PC-9 (cell line): Measurements from ENCODE around the gene SLC7A5. TPM values are rescaled to one million over a fixed set of nuclear protein-coding genes. Genes with fewer than 3 reads are reported as not detected.

Source experiments
- BruUV-seq: library from RNA; stranded (reverse); fragments of 400-500 nt; replicated peaks from 2 replicates; lab custom pipeline; 2021; lab: Mats Ljungman, UMichigan
- CTCF ChIA-PET: fragments of 300-600 bp; sonication (Branson Sonifier 250); formaldehyde crosslinking; loops from one replicate; lab custom pipeline; 2022; ENCODE audit warnings: antibody characterized with exemption; lab: Charles Lee
- POLR2A ChIA-PET: fragments of 300-600 bp; sonication (Branson Sonifier 250); formaldehyde crosslinking; loops from one replicate; lab custom pipeline; 2022; ENCODE audit warnings: antibody characterized with exemption; ENCODE audit not compliant: unreplicated experiment; lab: Charles Lee
- DNase-seq, 2 experiments: peaks; one replicate each; pipeline versions ENCODE4 v3.0.0 to v3.0.0-alpha.2; 2015 to 2022; ENCODE audit warnings: mixed read lengths in 1 of 2
- H2AFZ ChIP-seq: fragments of 200-600 bp; sonication (generic); 2 replicates; pipeline ENCODE4 v1.8.1; 2017; ENCODE audit warnings: antibody characterized with exemption
- H3F3A ChIP-seq: fragments of 200-600 bp; sonication (generic); 2 replicates; pipeline ENCODE4 v1.8.1; 2017; ENCODE audit warnings: antibody characterized with exemption, mild to moderate bottlenecking, low read depth; ENCODE audit not compliant: insufficient read depth
- H3K27ac ChIP-seq: fragments of 200-600 bp; sonication (generic); 2 replicates; pipeline ENCODE4 v1.6.1; 2016; ENCODE audit warnings: mixed run types
- H3K27me3 ChIP-seq: fragments of 200-600 bp; sonication (generic); 2 replicates; pipeline ENCODE4 v1.6.1; 2016; ENCODE audit warnings: low read depth, mixed run types; ENCODE audit not compliant: insufficient read depth
- H3K36me3 ChIP-seq: fragments of 200-600 bp; sonication (generic); 2 replicates; pipeline ENCODE4 v1.6.1; 2016; ENCODE audit warnings: low read depth, mixed run types
- H3K4me1 ChIP-seq: fragments of 200-600 bp; sonication (generic); replicated peaks from 2 replicates; pipeline ENCODE4 v1.6.1; 2016; ENCODE audit warnings: mixed run types; ENCODE audit not compliant: insufficient read depth
- H3K4me2 ChIP-seq: fragments of 200-600 bp; sonication (generic); 2 replicates; pipeline ENCODE4 v1.6.1; 2017; ENCODE audit warnings: mixed run types
- H3K4me3 ChIP-seq: fragments of 200-600 bp; sonication (generic); 2 replicates; pipeline ENCODE4 v1.6.1; 2016; ENCODE audit warnings: mixed run types
- H3K79me2 ChIP-seq: fragments of 200-600 bp; sonication (generic); 2 replicates; pipeline ENCODE4 v1.6.1; 2017; ENCODE audit warnings: low read depth, mixed run types
- H3K9me2 ChIP-seq: fragments of 200-600 bp; sonication (generic); 2 replicates; pipeline ENCODE4 v1.8.1; 2017; ENCODE audit warnings: mild to moderate bottlenecking; ENCODE audit not compliant: insufficient read depth
- H3K9me3 ChIP-seq: fragments of 200-600 bp; sonication (generic); 2 replicates; pipeline ENCODE4 v1.8.1; 2016; ENCODE audit warnings: low read depth; ENCODE audit not compliant: insufficient read depth
- H4K20me1 ChIP-seq: fragments of 200-600 bp; sonication (generic); 2 replicates; pipeline ENCODE4 v1.8.1; 2017; ENCODE audit not compliant: insufficient read depth
- CTCF ChIP-seq: fragments of 200-600 bp; sonication (generic); conservative IDR thresholded peaks from 2 replicates; pipeline ENCODE4 v1.6.1; 2017; ENCODE audit warnings: mixed run types, antibody characterized with exemption, mild to moderate bottlenecking, moderate library complexity
- EZH2 ChIP-seq: fragments of 200-600 bp; sonication (generic); IDR thresholded peaks from 2 replicates; pipeline ENCODE4 v1.8.0; 2017; ENCODE audit warnings: antibody characterized with exemption, low read depth
- intact Hi-C: fragments of 100-400 bp; cut with micrococcal nuclease; formaldehyde crosslinking; loops from one replicate; pipeline ENCODE4 v1.10.0; 2022; ENCODE audit not compliant: unreplicated experiment
- total RNA-seq: library from RNA; stranded (reverse); gene quantifications from 2 replicates; pipeline ENCODE4 v1.2.3, GENCODE V29; 2021

SLC7A5 gene
- total RNA-seq, 1 experiment from 2014 or later, result 496 TPM

DNA sequence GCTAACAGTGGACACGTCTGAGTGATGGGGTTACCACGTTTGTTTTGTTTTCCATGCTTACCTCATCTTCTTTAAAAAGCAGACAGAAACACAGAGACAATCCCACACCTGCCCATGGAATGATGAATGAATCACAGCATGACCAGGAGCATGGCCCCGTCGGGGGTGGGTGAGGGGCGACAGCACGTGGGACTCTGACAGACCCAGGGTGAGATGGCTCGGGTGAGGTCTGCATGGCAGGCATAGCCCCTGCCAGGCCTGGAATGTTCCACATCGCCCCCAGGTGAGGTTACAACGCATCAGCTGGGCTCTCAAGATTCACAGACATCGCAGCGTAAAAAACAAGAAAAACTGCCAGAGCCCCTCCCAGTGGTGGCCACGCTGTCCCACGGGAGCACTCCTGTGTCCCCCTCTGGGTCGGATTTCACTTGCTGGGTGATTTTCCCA is 18.1 kb downstream of the SLC7A5 start:
- Histone ChIP-seq H3K4me1 (peaks cover 45% of the 10 kb centered on the region), H3K36me3 (peaks cover 47% of the 10 kb centered on the region), H3K9me2 (no peaks in the 10 kb centered on the region), H3K27ac (no peak overlapping the region), H3K4me2 (no peak overlapping the region), H3F3A (peaks cover 43% of the 10 kb centered on the region; the same call in 1 of the 2 replicates), H3K27me3 (no peaks in the 10 kb centered on the region), H4K20me1 (peaks cover 71% of the 10 kb centered on the region), H3K4me3 (no peak overlapping the region), H3K9me3 (no peaks in the 10 kb centered on the region), H2AFZ (no peak overlapping the region), H3K79me2 (peaks cover 87% of the 10 kb centered on the region)
- intact Hi-C loops, result loop anchor here (5.0 to 10.0 kb wide), 2 partner anchors 59 to 604 kb away; partner anchors contain the start of gene ZFPM1
- DNase-seq, result no peak
- TF ChIP-seq EZH2, result no peak
- no peak for TF ChIP-seq CTCF
- no TSS peak for BruUV-seq
- ChIA-PET CTCF (no interaction called here), POLR2A (interaction anchor here (0.6 kb wide), 1 partner anchor 18 kb away, joined by 3 read pairs; the partner anchor contains the start of gene SLC7A5)

DNA sequence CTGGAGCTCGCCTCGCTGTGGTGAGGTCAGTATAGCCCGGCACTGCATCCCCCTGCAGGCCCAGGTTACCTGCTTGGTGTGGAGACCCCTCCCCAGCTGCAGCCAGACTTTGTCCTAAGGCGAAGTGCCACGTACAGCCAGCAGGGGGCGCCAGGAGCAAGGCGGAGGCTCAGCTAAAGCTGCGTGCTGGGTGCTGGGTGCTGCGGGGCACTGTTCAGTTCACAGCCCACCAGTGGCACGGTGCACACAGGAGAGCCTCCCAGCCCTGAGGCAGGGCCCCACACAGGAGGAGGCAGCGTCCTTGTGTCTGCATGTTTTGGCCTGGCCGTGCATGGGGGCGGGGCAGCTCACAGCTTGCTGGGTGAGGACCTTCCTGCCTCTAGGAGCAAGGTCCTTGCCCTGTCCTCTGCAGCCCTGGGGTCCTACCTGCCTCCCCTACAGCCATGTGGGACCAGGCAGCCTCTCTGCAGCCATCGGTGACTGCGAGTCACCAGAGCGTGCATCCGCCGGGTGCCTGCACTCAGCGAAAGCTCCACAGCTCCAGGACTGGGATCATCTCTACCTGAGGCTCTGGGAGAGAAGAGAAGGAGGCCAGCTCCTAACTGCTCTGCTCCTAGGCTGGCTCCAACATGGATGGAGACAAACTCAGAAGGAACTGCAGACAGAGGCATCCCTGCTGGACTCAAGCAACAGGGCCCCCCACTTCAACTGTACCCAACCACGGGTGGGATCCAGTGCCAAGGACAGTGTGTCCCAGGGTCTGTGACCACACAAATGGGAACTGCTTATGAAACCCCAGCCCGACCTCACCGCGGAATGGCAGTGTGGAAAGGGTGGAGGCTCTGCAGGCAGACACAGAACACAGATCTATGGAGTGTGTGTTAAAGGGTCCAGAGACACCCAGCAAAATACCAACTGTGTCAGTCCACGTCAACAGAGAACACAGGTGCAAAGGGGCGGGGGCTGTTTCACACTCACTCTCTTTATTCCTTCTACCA is 19.0 kb downstream of the SLC7A5 start:
- H3K79me2 ChIP-seq, result peaks cover 87% of the 10 kb centered on the region
- no peak for TF ChIP-seq EZH2
- TF ChIP-seq CTCF, result peak; percentile 97
- peaks cover 35% of the 10 kb centered on the region; the same call in 1 of the 2 replicates for H3F3A ChIP-seq
- ChIA-PET CTCF (interaction anchor here (0.6 to 2.1 kb wide), 7 partner anchors 9 to 71 kb away, joined by 3 to 18 read pairs (median 4); no protein-coding TSS in a partner anchor), POLR2A (interaction anchor here (0.6 kb wide), 3 partner anchors 19 to 1342 kb away, joined by 3 to 5 read pairs (median 3); partner anchors contain the start of gene SLC7A5)
- H3K4me3 ChIP-seq, result no peak overlapping the region
- no peaks in the 10 kb centered on the region for H3K9me2 ChIP-seq
- no peak overlapping the region for H3K27ac ChIP-seq
- H3K4me1 ChIP-seq, result peaks cover 37% of the 10 kb centered on the region
- no peak overlapping the region for H3K4me2 ChIP-seq
- intact Hi-C loops, result loop anchor here (1.0 to 10.0 kb wide), 4 partner anchors 21 to 604 kb away; partner anchors contain the start of gene ZFPM1
- no TSS peak for BruUV-seq
- H3K9me3 ChIP-seq, result no peaks in the 10 kb centered on the region
- H3K27me3 ChIP-seq, result no peaks in the 10 kb centered on the region
- H4K20me1 ChIP-seq, result peaks cover 70% of the 10 kb centered on the region
- H2AFZ ChIP-seq, result no peak overlapping the region
- peak in 1 of 2 experiments; percentile 65 for DNase-seq
- peaks cover 44% of the 10 kb centered on the region for H3K36me3 ChIP-seq

DNA sequence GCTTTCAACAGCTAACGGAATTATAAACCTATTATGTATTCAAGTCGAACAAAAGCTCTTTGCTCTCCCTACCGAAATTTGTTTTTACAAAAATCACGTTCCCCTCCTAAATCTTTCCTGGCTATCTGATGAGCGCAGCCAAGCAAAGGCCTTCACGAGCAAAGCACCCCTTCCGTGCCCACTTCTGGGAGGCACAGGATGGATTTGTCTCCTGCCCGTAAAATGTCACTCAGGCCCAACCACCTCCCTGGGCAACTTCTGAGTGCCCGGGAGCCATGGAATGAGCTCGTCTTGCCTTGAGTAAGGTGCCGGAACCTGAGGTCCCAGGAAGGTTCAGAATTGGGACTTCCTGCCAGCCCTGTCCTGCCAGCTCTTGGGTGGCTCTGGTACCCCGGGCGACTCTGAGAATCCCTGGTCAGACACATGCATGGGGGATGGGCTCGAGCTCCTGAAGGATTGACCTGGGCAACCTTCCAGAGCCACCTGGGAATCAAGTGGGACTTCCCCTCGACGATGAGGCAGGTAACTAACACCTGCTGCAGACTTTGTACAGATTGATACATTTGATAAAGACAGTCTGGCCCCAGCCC is 19.8 kb downstream of the SLC7A5 start:
- Histone ChIP-seq H3K27ac (no peak overlapping the region), H3K36me3 (peaks cover 44% of the 10 kb centered on the region), H3K79me2 (peaks cover 86% of the 10 kb centered on the region), H2AFZ (no peak overlapping the region), H3K4me2 (no peak overlapping the region), H3F3A (peaks cover 27% of the 10 kb centered on the region; the same call in 1 of the 2 replicates), H3K9me3 (no peaks in the 10 kb centered on the region), H3K9me2 (no peaks in the 10 kb centered on the region), H4K20me1 (peaks cover 68% of the 10 kb centered on the region), H3K4me1 (peaks cover 29% of the 10 kb centered on the region), H3K27me3 (no peaks in the 10 kb centered on the region), H3K4me3 (no peak overlapping the region)
- no TSS peak for BruUV-seq
- no peak for DNase-seq
- no peak for TF ChIP-seq CTCF
- ChIA-PET CTCF (interaction anchor here (0.6 to 2.1 kb wide), 6 partner anchors 10 to 72 kb away, joined by 3 to 18 read pairs (median 4); no protein-coding TSS in a partner anchor), POLR2A (interaction anchor here (0.6 kb wide), 1 partner anchor 1343 kb away, joined by 3 read pairs; no protein-coding TSS in a partner anchor)
- intact Hi-C loops, result loop anchor here (1.0 to 10.0 kb wide), 4 partner anchors 22 to 605 kb away; partner anchors contain the start of gene ZFPM1
